Measurements from ENCODE around the gene TINAGL1. TPM values are rescaled to one million over a fixed set of nuclear protein-coding genes. Genes with fewer than 3 reads are reported as not detected.

Gene TINAGL1
- total RNA-seq = 1,807 TPM

- H3K36me3 ChIP-seq = no peaks in the 10 kb centered on the region
- H3K27ac ChIP-seq = peak within 1 kb of the TSS; percentile 93 to 97
- H3K4me3 ChIP-seq = peak within 1 kb of the TSS; percentile 55 to 89
- peaks cover 18 to 41% of the 10 kb centered on the region in 2 donors for H3K4me1 ChIP-seq
- H3K9me3 ChIP-seq = no peaks in the 10 kb centered on the region
- H3K27me3 ChIP-seq = no peaks in the 10 kb centered on the region
- DNase-seq (ENCODE audit: low spot score in 2 of 2) = peak in 1 of 2 donors; percentile 86
- TF ChIP-seq CTCF (IDR thresholded peaks at IDR 0.05) = no peak
- intact Hi-C loops (cut with DNase I) = loop anchor here (2.0 kb wide), 1 partner anchor 69 kb away; the partner anchor contains the start of gene PEF1
Observed at GRCh38 chr1:31576201-31576669, at the start of gene TINAGL1. Gene TINAGL1 (plus strand): TSS chr1:31576515. CDS start chr1:31577149, 634 bp downstream.

- no peak for TF ChIP-seq CTCF (IDR thresholded peaks at IDR 0.05)
- no peak for DNase-seq (ENCODE audit: low spot score in 2 of 2)
- no peaks in the 10 kb centered on the region for H3K36me3 ChIP-seq
- H3K4me3 ChIP-seq = no peak overlapping the region
- H3K27ac ChIP-seq = no peak overlapping the region
- intact Hi-C loops (cut with DNase I) = no loop called here
- H3K4me1 ChIP-seq = no peaks in the 10 kb centered on the region
- H3K27me3 ChIP-seq = no peaks in the 10 kb centered on the region
- no peaks in the 10 kb centered on the region for H3K9me3 ChIP-seq
Observed at GRCh38 chr1:31529999-31530684, 46.2 kb upstream of the TINAGL1 start.

- intact Hi-C loops (cut with DNase I) = no loop called here
- H3K4me1 ChIP-seq = no peaks in the 10 kb centered on the region
- peak overlapping the region in 1 of 2 donors; percentile 6 for H3K4me3 ChIP-seq
- no peaks in the 10 kb centered on the region for H3K9me3 ChIP-seq
- TF ChIP-seq CTCF (IDR thresholded peaks at IDR 0.05) = no peak
- H3K36me3 ChIP-seq = no peaks in the 10 kb centered on the region
- H3K27ac ChIP-seq = no peak overlapping the region
- no peak for DNase-seq (ENCODE audit: low spot score in 2 of 2)
- H3K27me3 ChIP-seq = no peaks in the 10 kb centered on the region
Observed at GRCh38 chr1:31531177-31531999, 44.9 kb upstream of the TINAGL1 start.

GRCh38 chr1:31532173-31532572, 44.1 kb upstream of the TINAGL1 start:
- no peak for TF ChIP-seq CTCF (IDR thresholded peaks at IDR 0.05)
- no peak for DNase-seq (ENCODE audit: low spot score in 2 of 2)
- no peak overlapping the region for H3K4me3 ChIP-seq
- H3K9me3 ChIP-seq = no peaks in the 10 kb centered on the region
- intact Hi-C loops (cut with DNase I) = no loop called here
- H3K27ac ChIP-seq = no peak overlapping the region
- no peaks in the 10 kb centered on the region for H3K27me3 ChIP-seq
- no peaks in the 10 kb centered on the region for H3K4me1 ChIP-seq
- H3K36me3 ChIP-seq = no peaks in the 10 kb centered on the region

- Histone ChIP-seq H3K27me3 (no peaks in the 10 kb centered on the region), H3K4me3 (no peak overlapping the region), H3K9me3 (no peaks in the 10 kb centered on the region), H3K4me1 (no peaks in the 10 kb centered on the region), H3K27ac (no peak overlapping the region), H3K36me3 (no peaks in the 10 kb centered on the region)
- no peak for TF ChIP-seq CTCF (IDR thresholded peaks at IDR 0.05)
- no peak for DNase-seq (ENCODE audit: low spot score in 2 of 2)
- intact Hi-C loops (cut with DNase I) = no loop called here
Observed at GRCh38 chr1:31535561-31535960, 40.8 kb upstream of the TINAGL1 start.
